ENCODE results near the gene PARD3B.

The PARD3B gene

DNA sequence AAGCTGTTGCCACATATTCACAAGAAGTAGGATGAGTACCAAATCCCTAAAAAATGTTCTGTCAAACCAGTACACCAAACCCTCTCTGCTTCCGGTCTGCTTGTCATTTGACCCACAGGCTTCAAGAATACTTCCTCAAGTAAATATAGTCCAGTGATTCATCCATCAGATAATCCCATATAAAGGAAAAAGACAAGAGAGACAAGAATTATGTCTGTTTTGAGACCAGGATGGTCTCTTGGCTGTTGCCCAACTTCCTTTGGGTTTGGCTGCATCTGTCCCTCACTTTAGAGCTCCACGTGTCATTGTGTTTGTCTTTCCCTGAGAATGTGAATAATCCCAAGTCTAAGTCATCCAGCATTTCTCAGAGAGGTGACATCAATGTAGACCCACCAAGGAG lies 1045.5 kb downstream of the PARD3B start:
- DNase-seq, result no peak

DNA sequence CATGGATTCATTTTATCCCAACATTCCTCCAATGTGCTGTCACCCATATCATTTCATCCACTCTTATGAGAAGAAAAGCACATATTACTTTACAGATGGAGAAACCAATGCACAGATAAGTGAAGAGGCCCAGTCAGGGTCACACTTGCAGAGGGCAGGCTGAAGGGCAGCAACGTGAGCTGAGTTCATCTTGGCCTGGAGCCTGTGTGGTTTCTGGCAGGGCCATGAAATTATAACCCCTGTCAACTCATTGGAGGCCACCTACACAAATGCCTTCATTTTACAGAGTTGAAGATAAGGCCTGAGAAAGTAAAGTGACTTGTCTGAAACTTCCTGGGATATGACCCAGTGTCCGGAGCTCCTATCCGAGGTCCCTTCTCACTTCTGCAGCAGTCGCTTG lies 1048.6 kb downstream of the PARD3B start:
- DNase-seq, result no peak

DNA sequence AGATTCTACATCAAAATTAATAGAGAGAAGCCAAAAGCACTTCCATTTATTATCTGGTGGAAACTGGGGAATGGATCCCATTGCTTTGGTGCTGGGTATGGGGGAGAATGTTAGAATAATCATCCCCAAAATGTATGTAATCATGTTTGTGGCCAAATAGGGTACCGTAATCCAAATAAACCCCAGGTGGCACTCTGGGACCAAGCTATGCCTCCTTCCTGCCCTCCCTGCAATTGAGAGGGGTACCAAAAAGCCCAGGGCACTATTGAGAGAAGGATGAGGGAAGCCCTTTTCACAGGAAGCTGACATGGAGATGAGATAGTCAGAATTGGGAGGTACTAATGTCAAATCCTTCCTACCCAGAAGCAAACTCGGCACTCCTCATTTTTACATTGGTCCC lies 1051.3 kb downstream of the PARD3B start:
- no peak for DNase-seq

DNA sequence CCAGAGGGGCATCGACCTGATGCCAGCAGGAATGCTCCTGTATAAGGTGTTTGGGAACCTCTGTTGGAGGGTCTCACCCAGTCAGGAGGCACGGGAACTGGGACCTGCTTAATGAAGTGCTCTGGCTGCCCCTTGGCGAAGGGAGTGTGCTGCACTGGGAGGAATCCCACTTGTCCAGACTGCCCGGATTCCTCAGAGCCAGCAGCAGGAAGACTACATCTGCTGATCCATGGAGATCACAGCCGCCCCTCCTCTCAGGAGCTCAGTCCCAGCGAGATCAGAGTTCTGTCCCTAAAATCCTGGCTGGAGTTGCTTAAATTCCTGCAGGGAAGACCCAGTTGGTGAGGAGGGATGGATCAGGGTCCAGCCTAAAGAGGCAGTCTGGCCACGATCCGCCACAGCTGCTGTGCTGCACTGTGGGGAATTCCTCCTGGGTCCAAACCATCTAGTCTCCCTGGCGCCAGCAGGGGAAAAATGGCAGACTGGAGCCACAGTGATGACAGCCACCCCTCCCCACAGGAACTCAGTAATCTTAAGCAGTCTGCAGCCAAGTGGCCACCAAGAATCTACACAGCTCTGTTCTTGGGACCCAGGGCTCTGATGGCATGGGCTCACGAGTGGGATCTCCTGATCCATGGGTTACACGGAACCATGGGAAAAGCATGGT lies 1060.5 kb downstream of the PARD3B start:
- DNase-seq, result no peak

DNA sequence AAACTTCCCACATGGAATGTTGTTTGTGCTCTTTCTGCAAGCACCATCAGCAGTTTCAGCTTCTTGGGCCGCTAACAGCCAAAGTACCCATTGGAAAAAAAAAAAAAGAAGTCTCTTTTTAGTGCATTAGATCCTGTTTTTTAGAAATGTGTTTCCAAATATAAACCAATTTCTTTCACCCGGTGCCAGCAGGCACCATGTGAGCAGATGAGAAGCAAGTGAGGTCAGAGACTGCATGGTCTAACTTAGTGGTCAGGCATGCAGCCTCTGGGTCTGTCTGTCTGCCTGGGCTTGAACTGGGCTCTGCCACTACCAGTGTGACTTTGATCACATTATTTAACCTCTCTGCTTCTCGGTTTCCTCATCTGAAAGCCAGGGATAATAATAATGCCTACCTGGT lies 1061.9 kb downstream of the PARD3B start:
- no peak for DNase-seq

DNA sequence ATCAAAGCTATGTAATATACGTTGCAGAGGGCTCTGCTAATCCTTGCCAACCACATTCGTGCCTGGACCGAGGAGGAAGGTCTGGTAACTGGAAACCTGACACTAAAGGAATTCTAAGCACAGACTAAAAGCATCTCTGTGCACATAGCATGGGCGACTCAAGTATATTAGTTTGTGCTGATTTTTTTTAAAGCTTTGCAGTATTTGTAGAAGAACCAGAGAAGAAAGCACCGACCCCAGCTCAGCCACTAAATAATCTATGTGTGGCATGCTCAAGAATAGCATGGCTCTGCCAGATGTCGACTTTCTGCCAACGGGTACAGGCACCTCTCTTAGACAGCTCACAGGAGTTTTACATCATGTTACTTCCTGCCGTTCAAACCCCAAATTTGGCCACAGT lies 1063.8 kb downstream of the PARD3B start:
- DNase-seq, result no peak

DNA sequence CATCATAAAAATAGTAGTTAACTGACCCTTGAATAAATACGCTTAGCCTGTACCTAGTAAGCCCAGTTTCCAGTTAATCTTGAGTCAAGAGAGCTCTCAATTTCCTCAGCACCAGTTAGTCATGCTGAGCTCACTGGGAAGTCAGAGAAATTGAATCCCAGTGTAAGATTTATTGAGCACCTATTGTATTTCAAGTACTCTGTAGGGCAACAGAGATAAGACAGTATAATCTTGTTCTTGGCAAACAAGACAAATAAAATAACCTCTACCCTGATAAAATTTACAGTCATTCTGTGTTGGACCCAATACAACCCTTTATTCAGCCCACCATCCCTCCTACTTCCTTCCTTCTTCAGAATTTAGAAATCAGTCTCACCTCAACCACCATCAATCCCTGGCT lies 1065.2 kb downstream of the PARD3B start:
- DNase-seq, result no peak

DNA sequence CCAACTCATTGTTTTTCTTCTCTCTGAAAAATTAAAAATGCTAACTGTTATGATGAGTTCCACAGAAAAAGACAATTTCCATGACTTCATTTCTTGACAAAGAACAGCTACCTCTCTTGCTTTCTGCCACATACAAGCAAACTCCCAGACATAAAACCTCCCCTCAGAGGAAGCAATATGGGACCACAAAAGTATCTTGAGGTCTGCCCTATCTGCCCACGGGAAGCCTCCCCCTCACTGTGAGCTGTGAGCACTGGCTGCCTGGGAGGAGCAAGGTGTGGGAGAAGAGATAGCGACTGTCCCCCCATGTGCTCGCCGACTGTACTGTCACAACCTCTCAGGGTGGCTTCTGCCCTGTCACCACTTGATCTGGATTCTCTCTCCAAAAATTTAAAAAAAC lies 1067.4 kb downstream of the PARD3B start:
- DNase-seq, result no peak

DNA sequence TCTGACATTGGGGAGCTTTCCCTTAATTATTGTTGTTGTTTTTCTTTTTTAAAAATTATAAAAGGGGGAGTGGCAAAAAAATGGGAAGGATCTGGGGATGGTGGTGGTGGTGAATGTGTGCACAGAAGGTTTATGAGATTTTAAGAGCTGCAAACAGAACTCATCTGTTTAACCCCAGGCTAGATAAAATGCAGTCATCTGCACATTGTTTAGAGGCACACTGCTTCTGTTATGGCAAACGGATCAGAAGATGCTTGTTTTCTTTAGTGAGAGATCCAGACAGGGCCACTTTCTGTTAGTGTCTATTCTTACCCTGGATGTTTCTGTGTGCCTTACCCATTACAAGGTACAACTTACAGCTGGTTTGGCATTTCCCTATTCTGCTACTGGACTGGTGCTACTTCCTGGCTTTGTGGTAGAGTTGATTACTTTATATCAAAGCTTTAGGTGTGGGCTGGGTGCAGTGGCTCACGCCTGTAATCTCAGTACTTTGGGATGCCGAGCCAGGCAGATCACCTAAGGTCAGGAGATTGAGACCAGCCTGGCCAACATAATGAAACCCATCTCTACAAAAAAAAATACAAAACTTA lies 1068.8 kb downstream of the PARD3B start:
- no peak for DNase-seq

DNA sequence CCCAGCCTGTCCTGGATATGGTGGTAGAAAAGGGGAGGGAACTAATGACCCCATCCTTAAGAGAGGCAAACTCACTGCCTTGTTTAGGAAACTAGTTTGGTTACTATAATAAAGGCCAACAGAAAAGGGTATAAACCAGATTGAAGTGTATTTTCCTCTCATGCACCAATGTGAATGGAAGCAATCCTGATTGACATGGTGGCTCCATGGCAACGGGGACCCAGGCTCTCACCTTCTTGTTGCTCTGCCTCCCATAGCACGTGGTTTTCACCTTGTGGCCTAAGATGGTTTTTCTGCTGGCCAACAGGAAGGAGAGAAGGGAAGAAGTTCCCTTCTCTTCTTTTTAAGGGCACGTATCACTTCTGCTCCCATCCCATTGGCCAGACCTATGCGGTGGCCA lies 1069.7 kb downstream of the PARD3B start:
- no peak for DNase-seq

DNA sequence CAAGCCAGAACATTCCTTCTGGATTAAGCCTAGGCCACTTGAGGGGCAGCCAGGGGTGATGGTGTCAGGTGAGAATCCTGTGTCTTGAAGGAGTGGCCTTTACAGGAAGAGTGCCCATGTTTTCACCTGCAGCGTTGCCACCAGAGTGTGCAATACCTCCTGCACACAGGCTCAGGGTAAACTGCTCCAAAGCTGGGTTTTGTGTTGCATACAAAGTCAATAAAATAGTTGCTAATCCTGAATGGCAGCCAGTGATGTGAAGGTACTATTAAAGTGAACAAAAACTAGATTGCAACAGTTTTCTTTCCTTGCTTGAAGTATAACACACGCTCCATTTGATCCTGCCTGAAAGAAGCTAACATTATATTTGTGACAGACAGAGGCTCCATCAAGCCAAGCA lies 1072.6 kb downstream of the PARD3B start:
- DNase-seq, result no peak

DNA sequence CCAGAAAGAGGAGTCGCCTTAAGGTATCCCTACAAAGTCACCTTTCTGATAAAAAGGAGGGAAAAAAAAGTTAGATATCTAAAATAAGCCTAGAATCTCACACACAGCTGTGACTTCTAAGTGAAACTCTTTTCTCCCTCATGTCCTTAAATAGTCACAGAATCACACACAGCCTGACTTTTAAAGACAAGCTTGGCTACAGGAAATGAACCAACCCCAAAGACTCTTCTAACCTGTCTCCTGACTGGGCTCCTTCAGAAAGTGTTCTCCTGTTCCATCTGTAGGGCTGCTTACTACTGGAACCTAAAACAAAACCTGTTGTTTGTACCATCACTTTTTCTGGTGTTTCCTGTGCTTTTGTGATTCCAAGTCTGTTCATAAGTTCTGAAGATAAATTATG lies 1074.3 kb downstream of the PARD3B start:
- no peak for DNase-seq

DNA sequence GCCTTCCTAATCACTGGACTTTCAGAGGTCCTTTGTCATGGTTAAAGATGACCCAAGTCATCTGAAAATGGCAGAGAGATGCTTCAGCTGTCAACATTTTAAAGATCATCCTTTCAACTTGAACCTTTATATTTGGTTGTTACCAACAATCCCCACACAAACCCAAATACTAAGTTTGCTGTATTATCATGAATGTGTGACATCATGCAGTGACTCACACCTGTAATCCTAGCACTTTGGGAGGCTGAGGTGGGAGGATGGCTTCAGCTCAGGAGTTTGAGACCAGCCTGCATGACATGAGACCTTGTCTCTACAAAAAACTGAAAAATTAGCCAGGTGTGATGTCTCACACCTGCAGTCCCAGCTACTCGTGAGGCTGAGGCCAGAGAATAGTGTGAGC lies 1081.8 kb downstream of the PARD3B start:
- no peak for DNase-seq

DNA sequence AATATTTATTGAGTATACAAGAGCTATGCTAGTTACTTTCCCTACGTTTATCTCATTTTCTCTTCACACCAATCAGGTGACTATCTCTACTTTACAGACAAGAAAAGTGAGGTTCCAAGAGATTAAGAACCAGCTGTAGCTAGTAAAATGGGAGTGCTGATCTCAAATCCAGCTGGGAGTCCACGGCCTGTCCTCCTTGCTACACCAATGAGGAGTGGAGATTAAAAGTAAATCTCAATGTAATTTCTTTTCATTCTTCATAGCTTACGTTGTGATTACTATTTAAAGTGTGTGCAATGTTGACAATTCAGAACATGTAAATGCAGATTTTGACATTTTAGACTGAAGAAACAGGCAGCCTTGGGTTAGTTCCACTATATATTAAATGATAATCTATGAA lies 1083.1 kb downstream of the PARD3B start:
- no peak for DNase-seq

DNA sequence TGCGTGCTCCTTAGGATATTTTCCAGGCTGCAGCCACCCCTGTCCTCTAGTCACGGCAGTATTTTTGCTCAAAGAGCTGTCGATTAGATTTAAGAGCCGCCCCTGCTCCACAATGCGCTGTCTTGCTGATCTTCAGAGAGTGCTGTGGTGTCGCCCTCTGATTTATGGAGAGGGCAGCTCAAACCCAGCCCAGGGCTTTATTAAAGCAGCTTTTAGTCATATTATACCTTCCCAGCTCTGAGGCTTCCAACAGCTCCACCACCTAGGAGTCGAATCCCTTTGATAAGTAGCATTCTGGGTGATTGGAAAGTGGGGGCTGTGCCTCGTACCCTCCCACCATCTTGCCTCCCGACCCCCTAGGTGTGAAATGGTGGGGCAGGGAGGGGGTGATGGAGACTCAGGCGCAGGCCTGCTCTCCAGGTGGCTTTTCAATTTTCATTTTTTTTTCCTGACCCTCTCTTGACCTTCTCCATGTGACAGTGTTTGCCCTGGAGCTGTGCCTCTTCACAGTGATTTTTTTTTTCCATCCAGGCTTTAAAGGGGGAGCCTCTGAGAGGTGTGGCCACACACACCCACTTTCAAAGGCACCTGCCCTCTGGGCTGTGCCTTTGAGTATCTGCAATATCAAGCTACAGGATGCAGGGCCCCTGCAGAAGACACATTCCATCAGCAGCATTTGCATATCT lies 1084.0 kb downstream of the PARD3B start:
- no peak for DNase-seq

DNA sequence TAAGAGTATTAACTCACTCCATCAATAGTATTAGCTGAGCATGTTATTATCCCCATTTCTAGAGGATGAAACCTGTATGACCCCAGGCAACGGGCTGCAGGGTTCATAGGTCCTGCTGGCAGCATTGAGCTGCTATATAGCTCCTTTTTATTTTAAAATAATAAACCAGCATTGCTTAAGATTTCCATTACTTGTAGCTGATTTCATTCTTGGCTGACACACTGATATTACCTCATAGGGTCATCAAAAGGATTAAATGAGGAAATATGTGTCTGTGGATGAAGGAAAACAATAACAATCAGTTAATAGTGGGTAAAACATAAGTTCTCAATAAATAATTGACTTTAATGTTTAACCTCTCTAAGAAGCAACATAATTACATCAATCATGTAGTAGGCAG lies 1088.7 kb downstream of the PARD3B start:
- DNase-seq, result no peak

DNA sequence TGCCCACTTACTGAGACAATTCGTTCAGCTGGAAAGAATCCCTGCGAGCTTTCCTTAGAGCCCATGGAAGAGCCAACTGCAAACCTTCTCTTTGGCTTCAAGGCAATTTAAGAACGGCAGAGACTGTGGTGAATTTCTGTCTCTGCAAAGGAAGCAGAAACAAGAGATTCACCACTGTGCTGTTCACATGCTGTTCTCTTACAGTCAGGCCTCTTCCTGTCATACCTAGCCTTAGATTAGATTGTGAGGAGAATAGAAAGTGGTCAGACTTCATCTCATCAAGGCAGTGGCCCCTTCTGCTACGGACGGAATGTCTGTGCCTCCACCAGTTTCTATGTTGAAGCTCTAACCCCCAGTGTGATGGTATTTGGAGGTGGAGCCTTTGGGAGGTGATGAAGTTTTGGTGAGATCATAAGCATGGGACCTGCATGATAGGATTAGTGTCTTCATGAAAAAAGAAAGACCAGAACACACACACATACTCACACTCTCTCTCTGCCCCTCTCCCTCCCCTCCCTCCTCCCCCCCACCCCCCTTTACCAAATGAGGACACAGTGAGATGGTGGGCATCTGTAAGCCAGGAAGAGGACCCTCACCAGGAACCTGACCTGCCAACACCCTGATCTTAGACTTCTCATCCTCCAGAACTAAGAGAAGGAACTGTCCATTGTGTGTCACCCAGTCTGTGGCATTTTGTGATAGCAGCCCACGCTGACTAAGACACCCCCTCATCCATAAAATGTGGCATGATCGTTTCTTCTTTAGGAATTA lies 1091.5 kb downstream of the PARD3B start:
- DNase-seq, result no peak

DNA sequence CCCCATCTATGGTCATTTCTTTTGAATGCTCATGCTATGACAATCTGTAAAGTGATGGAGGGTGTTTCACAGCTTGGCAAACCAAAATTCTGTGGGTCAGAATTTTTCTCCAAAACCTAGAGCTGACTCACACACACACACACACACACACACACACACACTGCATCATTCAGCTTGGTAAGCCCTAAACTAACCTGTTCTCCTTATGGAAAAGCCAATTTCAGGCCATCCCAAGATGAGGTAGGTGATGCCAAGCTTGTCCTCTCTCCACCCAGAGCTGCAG lies 1092.0 kb downstream of the PARD3B start:
- DNase-seq, result no peak

DNA sequence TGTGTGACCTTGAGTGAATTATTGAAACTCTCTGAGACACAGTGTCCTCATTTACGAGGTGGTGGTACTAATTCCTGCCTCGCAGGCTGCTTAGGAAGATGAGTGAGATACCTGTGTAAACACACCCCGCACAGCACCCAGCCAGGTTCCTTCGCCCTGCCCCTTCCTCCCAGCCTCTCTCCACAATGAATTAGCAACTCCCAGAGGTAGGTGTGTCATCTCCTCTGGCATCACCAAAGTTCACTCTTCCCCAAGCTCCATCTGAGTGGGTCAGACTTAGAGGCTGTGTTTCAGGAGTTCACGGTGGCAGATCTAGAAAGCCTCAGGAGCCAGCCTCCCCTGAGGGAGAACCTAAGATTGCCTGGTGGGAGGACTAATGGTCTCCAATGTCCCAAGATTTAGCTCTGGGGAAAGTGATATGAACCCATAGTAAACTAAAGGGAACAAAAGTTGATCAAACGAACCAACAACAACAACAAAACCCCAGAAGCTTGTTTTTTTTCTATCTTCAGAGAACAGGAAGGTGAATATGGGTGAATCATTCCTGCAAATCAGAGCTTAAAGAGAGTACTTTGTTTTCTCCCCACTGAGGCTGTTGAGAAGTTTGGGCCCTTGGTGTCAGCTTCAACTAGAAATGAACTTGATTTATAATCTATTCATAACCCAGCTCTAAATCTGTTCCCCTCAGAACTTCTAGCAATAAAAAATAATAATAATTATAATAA lies 1092.7 kb downstream of the PARD3B start:
- DNase-seq, result no peak

DNA sequence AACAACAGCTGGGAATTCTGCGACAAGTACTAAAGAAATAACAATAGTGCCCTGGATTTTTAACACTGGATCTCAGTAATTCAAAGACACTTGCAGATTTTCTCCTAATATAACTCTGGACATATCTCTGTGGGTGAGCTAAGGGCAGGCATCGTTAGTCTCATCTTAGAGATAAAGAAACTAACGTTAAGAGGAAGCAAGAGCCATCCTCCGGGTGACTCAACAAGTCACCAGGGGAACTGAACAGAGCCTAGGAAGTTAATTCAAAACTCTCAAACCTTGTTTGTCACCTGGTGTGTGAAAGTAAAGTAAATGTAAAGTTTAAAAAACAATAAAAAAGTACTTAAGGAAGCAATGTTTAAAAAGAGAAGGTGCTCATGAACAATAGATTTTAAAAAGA lies 1095.4 kb downstream of the PARD3B start:
- no peak for DNase-seq

DNA sequence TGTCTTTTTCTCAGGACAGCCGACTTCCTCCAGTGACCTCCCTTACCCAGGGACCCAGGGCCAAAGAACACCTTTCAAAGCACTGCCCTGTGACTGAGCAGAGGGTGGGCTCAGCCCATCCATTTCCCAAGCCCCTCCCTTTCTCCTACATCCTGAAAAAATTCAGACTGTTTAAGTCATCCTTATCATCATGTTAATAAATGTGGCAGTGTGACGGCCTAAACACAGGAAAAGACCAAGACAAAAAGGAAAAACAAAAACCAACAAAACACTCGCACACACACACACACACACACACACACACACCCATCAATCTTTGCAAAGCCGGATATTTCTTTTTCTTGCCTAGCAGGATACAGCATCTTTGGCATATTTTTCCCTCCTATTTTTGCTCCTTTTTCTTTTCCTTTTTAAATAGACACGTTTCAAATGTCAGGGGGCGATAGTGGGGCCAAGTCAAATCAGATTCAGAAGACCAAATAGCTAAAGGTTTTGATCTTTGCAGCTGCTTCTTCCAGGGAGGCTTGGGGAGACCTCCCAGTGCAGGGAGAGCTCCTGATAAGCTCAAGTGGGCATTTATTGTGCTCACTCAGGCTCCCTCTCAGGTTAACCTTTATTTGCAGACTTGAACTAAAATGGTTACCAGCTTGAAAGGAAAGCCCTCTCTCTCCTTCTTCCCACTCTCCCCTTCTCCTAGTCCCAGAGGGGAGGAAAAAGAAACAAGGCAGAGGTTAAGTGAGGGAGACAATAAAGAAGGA lies 1097.5 kb downstream of the PARD3B start:
- DNase-seq, result no peak

DNA sequence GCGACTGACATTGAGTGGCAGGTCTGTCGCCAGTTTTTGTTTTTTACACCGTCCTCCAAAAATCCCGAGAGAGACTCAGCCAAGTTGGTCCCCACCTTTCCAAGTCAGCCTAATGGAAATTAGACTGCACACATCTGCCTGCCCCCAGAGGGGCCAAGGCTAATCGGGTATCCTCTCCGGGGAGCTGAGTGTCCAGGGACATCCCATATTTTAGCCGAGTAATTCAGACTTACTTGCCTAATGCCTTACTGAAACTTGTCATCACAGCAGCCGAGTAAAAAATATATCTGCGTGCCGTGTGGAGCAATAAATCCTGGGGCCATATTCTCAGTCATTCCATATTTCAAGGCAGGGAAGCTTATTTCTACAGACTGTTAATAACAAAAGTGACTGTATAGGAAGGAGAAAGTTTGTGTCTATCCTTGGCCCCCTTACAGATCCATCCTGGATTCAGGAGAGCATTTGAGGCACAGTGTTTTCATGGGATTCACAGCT lies 1098.2 kb downstream of the PARD3B start:
- DNase-seq, result no peak

DNA sequence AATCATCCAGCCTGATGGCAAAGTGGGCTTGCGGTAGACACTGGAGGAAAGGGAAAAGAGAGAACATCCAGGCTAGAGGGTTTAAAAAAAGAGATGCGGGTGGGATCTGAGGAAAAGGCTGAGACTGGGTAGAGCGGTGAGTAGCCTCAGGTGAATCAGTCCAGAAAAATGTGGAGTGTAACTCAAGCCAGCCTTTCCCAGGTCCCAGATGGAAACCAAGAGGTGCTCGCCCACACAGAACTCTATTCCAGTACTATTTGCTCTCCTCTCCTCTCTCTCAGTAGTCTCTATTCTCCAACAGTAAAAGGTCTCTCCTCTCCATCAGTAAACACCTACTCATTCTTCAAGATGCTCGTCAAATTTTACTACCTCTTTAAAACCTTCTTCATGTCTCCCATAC lies 1098.7 kb downstream of the PARD3B start:
- DNase-seq, result no peak

All from KG1 (cell line).